Liver (tissue), 9 donors: Measurements from ENCODE around the gene STMP1. TPM values are rescaled to one million over a fixed set of nuclear protein-coding genes. Genes with fewer than 3 reads are reported as not detected.

ENCODE experiments used
- DNase-seq: peaks from one replicate; pipeline ENCODE4 v3.0.0-alpha.2; 2017; ENCODE audit warnings: low spot score
- H3K27ac ChIP-seq, 2 donors: one replicate each; pipeline ENCODE4 v1.7.0; 2013; ENCODE audit warnings: inconsistent platforms in 2 of 2, low read length in 2 of 2, control low read depth in 1 of 2, low read depth in 1 of 2, mild to moderate bottlenecking in 1 of 2
- H3K27me3 ChIP-seq, 4 donors: one replicate each; pipeline versions ENCODE4 v1.6.1 to v1.7.0; 2013; ENCODE audit warnings: low read length in 3 of 4, inconsistent platforms in 1 of 4, mild to moderate bottlenecking in 1 of 4, moderate library complexity in 1 of 4; ENCODE audit not compliant: control insufficient read depth in 4 of 4, insufficient read depth in 4 of 4
- H3K36me3 ChIP-seq, 4 donors: one replicate each; pipeline versions ENCODE4 v1.6.1 to v1.7.0; 2013; ENCODE audit warnings: low read length in 3 of 4, mild to moderate bottlenecking in 3 of 4, low read depth in 1 of 4, moderate library complexity in 1 of 4; ENCODE audit not compliant: control insufficient read depth in 4 of 4, insufficient read depth in 3 of 4
- H3K4me1 ChIP-seq, 4 donors: one replicate each; pipeline versions ENCODE4 v1.6.1 to v1.7.0; 2013; ENCODE audit warnings: low read length in 3 of 4, mild to moderate bottlenecking in 3 of 4, moderate library complexity in 1 of 4; ENCODE audit not compliant: control insufficient read depth in 4 of 4, insufficient read depth in 4 of 4
- H3K4me3 ChIP-seq, 3 donors: one replicate each; pipeline versions ENCODE4 v1.6.1 to v1.7.0; 2013; ENCODE audit warnings: low read length in 3 of 3, control low read depth in 1 of 3, low read depth in 1 of 3, mild to moderate bottlenecking in 1 of 3
- H3K9ac ChIP-seq, 2 donors: one replicate each; pipeline ENCODE4 v1.7.0; 2013; ENCODE audit warnings: low read length in 2 of 2, mild to moderate bottlenecking in 2 of 2, moderate library complexity in 2 of 2, control low read depth in 1 of 2, low read depth in 1 of 2
- H3K9me3 ChIP-seq, 4 donors: one replicate each; pipeline versions ENCODE4 v1.6.1 to v1.7.0; 2013; ENCODE audit warnings: low read length in 3 of 4; ENCODE audit not compliant: control insufficient read depth in 4 of 4
- ATF3 ChIP-seq: IDR thresholded peaks from 2 replicates; pipeline ENCODE4 v1.6.1; 2016; ENCODE audit warnings: antibody characterized with exemption
- CTCF ChIP-seq: fragments of 150-350 bp; IDR thresholded peaks from 2 replicates; pipeline ENCODE4 v1.5.1; 2017; ENCODE audit warnings: improper control_type of control experiment, low read depth, low read length; ENCODE audit not compliant: missing input control
- EGR1 ChIP-seq, 2 donors: IDR thresholded peaks; 2 replicates each; pipeline ENCODE4 v1.6.1; 2016 to 2018; ENCODE audit warnings: antibody characterized with exemption in 2 of 2, low read depth in 2 of 2
- FOXA1 ChIP-seq: IDR thresholded peaks from 2 replicates; pipeline ENCODE4 v1.6.1; 2016; ENCODE audit warnings: antibody characterized with exemption
- FOXA2 ChIP-seq: IDR thresholded peaks from 2 replicates; pipeline ENCODE4 v1.6.1; 2016; ENCODE audit warnings: antibody characterized with exemption
- GABPA ChIP-seq, 2 donors: IDR thresholded peaks in 1 of 2; conservative IDR thresholded peaks in 1 of 2; 2 replicates each; pipeline ENCODE4 v1.6.1; 2016; ENCODE audit warnings: antibody characterized with exemption in 2 of 2, mild to moderate bottlenecking in 1 of 2, moderate library complexity in 1 of 2
- HNF4A ChIP-seq, 2 donors: conservative IDR thresholded peaks; 2 replicates each; pipeline ENCODE4 v1.6.1; 2016; ENCODE audit warnings: antibody characterized with exemption in 2 of 2, mild to moderate bottlenecking in 2 of 2
- HNF4G ChIP-seq: IDR thresholded peaks from 2 replicates; pipeline ENCODE4 v1.6.1; 2016; ENCODE audit warnings: antibody characterized with exemption
- JUND ChIP-seq, 2 donors: IDR thresholded peaks; 2 replicates each; pipeline ENCODE4 v1.6.1; 2016; ENCODE audit warnings: antibody characterized with exemption in 2 of 2
- MAX ChIP-seq: IDR thresholded peaks from 2 replicates; pipeline ENCODE4 v1.6.1; 2016; ENCODE audit warnings: antibody characterized with exemption
- NR2F2 ChIP-seq: IDR thresholded peaks from 2 replicates; pipeline ENCODE4 v1.6.1; 2016; ENCODE audit warnings: antibody characterized with exemption
- RAD21 ChIP-seq, 2 donors: IDR thresholded peaks; 2 replicates each; pipeline ENCODE4 v1.6.1; 2016; ENCODE audit warnings: antibody characterized with exemption in 2 of 2, mild to moderate bottlenecking in 2 of 2
- REST ChIP-seq: IDR thresholded peaks from 2 replicates; pipeline ENCODE4 v1.6.1; 2016; ENCODE audit warnings: antibody characterized with exemption, mild to moderate bottlenecking
- RXRA ChIP-seq, 2 donors: IDR thresholded peaks; 2 replicates each; pipeline ENCODE4 v1.6.1; 2017 to 2018; ENCODE audit warnings: antibody characterized with exemption in 2 of 2, mild to moderate bottlenecking in 1 of 2
- SP1 ChIP-seq: IDR thresholded peaks from 2 replicates; pipeline ENCODE4 v1.6.1; 2018; ENCODE audit warnings: antibody characterized with exemption, mild to moderate bottlenecking
- TAF1 ChIP-seq: conservative IDR thresholded peaks from 2 replicates; pipeline ENCODE4 v1.6.1; 2016; ENCODE audit warnings: antibody characterized with exemption, mild to moderate bottlenecking
- YY1 ChIP-seq: IDR thresholded peaks from 2 replicates; pipeline ENCODE4 v1.6.1; 2016; ENCODE audit warnings: antibody characterized with exemption, mild to moderate bottlenecking
- WGBS: extraction: QIAGEN DNeasy Blood & Tissue Kit; methylation state at CpG from one replicate; pipeline ENCODE4 v1.1.7; 2013; 5-methylcytosine and 5-hydroxymethylcytosine counted together
- polyA plus RNA-seq, 2 donors: library from polyadenylated mRNA; stranded (reverse) in 1 of 2; unstranded in 1 of 2; fragments of 200-250 nt in 1 of 2; fragments of >200 nt in 1 of 2; fragmentation: Nextera tagmentation in 1 of 2; extraction: Ambion mirVana in 1 of 2; gene quantifications; one replicate each; pipeline versions ENCODE4 v1.2.1 to v1.2.3, GENCODE V29; 2013 to 2015
- total RNA-seq, 2 donors: library from RNA; depleted of rRNA; stranded (reverse); fragments of >200 nt; gene quantifications; one replicate each; pipeline ENCODE4 v1.2.3, GENCODE V29; 2014
- TF ChIP-seq, protein P1 (sequence below): IDR thresholded peaks from 2 replicates; pipeline ENCODE4 v1.6.1; 2016; ENCODE audit warnings: antibody characterized with exemption
- donor health status: healthy.
- donor health status: healthy.
- donor health status: healthy.
- donor health status: healthy.
- donor health status: healthy.

Gene STMP1
- total and polyA plus RNA-seq, 4 donors, result 6.8 to 30.7 (median 13.8) TPM

- Histone ChIP-seq H3K4me3 (no peak overlapping the region), H3K36me3 (peaks cover 0 to 5% (median 1%) of the 10 kb centered on the region in 4 donors), H3K27ac (no peak overlapping the region), H3K27me3 (no peaks in the 10 kb centered on the region), H3K4me1 (no peaks in the 10 kb centered on the region), H3K9ac (no peak overlapping the region), H3K9me3 (no peaks in the 10 kb centered on the region)
- TF ChIP-seq FOXA2 (no peak), REST (no peak), HNF4A (conservative IDR thresholded peaks at IDR 0.05) (no peak), FOXA1 (no peak), ATF3 (no peak), RAD21 (IDR thresholded peaks at IDR 0.05) (no peak), JUND (IDR thresholded peaks at IDR 0.05) (no peak), TAF1 (no peak), EGR1 (IDR thresholded peaks at IDR 0.05; ENCODE audit: low read depth in 2 of 2) (no peak), MAX (no peak), SP1 (no peak), NR2F2 (no peak), HNF4G (no peak), GABPA (IDR thresholded peaks at IDR 0.05 in 1 of 2, conservative IDR thresholded peaks at IDR 0.05 in 1 of 2) (no peak), CTCF (no peak), RXRA (IDR thresholded peaks at IDR 0.05) (no peak), YY1 (no peak)
- TF ChIP-seq, protein P1, sequence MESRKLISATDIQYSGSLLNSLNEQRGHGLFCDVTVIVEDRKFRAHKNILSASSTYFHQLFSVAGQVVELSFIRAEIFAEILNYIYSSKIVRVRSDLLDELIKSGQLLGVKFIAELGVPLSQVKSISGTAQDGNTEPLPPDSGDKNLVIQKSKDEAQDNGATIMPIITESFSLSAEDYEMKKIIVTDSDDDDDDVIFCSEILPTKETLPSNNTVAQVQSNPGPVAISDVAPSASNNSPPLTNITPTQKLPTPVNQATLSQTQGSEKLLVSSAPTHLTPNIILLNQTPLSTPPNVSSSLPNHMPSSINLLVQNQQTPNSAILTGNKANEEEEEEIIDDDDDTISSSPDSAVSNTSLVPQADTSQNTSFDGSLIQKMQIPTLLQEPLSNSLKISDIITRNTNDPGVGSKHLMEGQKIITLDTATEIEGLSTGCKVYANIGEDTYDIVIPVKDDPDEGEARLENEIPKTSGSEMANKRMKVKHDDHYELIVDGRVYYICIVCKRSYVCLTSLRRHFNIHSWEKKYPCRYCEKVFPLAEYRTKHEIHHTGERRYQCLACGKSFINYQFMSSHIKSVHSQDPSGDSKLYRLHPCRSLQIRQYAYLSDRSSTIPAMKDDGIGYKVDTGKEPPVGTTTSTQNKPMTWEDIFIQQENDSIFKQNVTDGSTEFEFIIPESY, result no peak
- no peak for DNase-seq
- 75% methylated on average over 15 of the region's 15 CpGs for WGBS
These were observed 11.3 kb upstream of the STMP1 start for GRCh38 chr7:135650831-135651573.
